ENCODE results near the gene JUND.
A peak's percentile ranks its signal among the peaks of the same experiment; 100 is the strongest.

Gene JUND

DNA sequence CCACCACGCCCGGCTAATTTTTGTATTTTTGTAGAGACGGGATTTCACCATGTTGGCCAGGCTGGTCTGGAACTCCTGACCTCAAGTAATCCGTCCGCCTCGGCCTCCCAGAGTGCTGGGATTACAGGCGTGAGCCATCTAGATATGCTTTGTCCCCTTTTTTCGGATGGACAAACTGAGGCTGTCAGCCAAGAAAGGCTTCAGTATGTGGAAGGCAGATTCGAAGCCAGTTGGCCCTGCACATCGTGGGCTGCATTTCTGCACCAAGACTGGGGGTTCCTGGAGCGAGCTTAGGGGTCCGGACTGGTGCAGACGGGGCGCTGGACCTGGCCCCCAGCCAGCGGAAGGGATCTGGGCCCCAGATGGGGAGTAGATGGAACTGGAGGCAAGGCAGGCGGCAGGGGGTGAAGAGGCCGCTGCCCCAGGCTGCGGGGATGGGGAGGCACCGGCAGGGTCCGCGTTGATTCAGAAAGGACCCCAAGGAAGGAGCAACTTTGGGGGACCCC lies 9.7 kb upstream of the JUND start:
- DNase-seq, result peak; percentile 57

DNA sequence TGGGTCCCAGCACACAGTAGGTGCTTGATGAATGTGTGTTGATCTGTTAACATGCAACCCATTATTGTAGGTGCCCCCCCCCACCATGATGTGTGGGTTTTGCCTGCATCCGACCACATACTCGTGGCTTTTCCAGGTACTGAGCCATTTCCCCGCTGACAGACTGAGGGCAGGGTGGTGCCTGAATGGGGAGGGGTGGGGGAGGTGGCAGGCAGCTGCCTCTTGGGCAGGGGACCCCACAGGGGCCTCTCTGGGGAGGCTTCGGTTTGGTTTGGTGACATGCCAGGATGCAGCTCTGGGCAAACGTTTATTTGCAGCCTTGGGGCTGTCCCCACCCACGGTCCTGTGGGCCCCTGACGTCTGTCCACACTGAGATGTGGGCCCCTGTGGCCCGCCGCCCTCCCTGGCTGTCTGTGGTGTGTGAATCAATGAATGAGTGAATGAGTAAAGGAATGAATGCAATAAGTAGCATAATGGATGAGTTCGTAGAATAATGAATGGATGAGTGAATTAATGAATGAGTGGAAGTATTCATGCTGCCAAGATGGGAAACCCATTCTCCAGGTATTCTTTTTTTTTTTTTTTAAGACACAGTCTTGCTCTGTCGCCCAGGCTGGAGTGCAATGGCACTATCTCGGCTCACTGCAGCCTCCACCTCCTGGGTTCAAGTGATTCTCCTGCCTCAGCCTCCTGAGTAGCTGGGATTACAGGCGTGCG lies 9.0 kb upstream of the JUND start:
- no peak for DNase-seq

DNA sequence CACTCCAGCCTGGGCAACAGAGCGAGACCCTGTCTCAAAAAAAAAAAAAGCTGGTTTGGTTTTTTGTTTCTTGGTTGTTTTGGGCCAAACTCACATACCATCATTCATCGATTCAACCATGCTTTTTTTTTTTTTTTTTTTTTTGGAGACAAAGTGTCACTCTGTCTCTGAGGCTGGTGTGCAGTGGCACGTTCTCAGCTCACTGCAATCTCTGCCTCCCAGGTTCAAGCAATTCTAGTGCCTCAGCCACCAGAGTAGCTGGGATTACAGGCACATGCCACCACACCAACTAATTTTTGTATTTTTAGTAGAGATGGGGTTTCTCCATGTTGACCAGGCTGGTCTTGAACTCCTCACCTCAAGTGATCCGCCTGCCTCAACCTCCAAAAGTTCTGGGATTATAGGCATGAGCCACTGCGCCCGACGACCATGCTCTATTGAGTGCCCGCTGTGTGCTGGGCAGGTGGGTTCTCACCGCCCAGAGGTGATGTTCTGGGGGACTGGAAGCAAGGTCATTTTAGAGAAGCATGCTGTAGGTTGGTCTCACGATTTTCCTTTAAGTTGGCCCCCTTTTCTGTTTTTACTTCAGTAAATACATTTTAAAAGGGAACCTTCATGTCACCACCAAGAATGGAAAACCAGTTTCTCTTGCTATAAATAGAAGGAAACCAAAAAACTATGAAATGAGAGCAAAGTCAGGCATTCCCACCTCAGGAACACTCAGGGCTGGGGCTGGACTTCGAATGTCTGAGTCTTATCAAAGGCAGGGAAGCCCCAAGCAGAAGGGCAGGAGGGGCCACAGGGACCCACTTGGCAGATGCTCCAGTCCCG lies 8.3 kb upstream of the JUND start:
- no peak for DNase-seq

DNA sequence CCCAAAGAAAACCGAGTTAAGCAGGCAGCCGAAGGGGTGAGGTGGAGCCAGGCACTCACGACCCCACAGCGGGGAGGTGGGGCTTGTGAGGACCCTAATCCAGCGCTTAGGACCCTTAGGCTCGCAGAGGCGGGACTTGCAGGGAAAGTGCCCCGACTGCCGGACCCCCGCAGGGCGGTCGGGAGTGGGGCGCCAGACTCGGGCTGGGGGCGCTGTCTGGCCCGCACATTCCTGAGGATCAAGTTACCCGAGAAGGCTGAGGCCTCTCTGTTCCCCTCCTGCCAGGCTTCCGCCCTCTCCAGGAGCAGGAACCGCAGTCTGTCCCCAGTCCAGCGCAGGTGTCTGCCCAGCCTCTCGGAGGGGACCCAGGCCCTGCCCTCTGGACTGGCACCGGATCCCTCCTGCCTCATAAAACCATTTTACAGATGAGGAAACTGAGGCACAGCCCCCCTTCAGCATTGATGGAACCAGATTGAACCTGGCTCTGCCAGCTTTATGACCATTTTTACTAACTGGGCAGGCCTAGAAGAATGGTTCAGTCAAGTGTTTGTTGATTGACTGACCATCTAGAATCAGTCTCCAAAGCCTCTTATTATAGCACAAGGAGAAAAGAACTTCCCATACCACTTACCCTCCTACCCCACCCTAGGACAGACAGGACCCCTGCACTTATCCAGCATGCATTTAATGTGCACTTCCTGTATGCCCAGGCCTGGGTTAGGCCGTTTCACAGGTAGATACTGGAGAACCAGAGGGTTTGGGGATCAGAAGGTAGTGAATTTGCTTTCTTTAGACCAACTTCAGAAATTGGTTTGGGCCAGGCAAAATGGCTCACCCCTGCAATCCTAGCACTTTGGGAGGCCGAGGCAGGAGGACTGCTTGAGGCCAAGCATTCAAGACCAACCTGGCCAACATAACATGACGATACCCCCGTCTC lies 6.7 kb upstream of the JUND start:
- peak; percentile 75 for DNase-seq

DNA sequence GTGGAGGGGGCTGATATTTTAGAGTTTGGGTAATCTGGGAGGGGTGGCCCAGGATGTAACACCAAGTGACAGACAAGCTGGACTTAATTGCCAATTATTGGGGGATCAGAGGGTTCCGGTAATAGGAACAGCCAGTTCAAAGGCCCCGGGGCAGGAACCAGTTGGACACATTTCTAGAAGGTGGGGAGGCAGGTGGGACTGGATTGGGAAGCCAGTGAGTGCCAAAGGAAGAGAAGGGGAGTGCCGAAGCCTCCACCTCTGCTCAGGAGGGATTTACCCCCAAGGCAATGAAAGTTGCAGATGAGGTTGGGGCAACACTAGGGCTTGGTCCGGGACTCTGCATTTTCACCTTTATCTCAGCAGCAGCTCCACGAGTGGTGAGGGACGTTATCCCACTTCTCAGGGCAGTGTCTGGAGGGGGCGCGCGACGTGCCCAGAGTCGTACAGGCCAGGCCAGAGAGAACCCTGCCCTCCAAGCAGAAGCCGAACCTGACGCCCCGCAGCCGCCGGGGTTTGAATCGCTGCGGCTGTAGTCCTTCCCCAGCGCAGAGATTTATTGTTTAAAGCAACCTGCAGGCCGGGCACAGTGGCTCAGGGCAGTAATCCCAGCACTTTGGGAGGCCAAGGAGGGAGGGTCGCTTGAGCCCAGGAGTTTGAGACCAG lies 5.7 kb upstream of the JUND start:
- DNase-seq, result no peak

DNA sequence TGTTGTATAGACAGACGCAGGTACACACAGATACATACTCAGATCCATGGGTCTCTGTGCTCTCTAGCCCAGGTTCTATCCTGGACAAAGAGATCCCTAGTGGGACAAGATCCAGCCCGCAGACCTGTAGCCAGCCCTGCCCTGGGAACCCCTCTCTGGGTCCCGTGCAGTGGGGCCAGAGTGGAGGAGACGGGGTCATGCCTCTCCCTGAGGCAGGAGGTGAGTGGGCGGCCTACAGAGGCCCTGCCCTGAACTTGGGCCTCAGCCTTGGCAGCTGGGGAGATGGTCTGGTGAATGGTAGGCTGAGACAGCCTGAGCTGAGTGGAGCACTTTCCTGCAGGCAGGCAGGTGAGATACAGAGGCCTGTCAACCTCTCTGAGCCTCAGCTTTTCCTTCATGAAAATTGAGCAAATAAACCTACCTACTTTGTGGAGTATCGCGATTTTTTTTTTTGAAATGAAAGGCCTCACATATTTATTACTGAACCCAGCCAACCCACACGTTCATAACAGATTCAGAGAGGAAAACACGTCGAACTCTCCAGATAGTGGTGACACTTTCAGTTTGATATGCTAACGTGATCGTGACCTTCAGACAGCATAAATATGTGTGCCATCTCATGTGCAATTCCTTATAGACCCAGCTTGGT lies 3.4 kb upstream of the JUND start:
- no peak for DNase-seq

DNA sequence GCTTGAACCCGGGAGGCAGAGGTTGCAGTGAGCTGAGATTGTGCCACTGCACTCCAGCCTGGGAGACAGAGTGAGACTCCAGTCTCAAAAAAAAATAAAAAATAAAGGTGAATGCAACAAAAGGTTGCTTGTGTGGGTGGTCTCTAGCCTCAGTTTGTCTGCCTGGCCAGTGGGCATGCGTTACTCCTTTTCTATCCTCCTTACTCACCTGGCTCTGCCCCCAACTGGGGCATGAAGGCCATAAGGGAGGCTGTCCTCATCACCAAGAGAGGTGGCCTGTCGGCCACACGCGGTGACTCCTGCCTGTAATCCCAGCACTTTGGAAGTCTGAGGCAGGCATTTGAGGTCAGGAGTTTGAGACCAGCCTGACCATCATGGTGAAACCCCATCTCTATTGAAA lies 1.9 kb upstream of the JUND start:
- DNase-seq, result no peak

DNA sequence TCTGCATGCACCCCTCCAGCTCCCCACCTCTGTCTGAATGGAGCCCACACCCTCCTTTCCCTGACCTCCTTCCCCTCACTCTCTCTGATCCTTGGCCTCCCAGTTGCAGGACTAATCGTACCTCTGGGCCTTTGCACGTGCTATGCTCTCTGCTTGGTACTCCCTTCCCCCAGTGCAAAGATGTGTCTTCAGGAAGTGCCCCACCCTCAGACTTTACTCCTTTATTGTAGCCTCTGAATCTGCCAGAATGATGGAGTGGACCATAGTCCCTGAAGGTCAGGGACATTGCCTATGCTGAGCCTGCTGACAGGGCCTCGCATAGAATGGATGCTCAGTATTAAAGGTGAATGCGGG lies 1.3 kb upstream of the JUND start:
- DNase-seq, result no peak

DNA sequence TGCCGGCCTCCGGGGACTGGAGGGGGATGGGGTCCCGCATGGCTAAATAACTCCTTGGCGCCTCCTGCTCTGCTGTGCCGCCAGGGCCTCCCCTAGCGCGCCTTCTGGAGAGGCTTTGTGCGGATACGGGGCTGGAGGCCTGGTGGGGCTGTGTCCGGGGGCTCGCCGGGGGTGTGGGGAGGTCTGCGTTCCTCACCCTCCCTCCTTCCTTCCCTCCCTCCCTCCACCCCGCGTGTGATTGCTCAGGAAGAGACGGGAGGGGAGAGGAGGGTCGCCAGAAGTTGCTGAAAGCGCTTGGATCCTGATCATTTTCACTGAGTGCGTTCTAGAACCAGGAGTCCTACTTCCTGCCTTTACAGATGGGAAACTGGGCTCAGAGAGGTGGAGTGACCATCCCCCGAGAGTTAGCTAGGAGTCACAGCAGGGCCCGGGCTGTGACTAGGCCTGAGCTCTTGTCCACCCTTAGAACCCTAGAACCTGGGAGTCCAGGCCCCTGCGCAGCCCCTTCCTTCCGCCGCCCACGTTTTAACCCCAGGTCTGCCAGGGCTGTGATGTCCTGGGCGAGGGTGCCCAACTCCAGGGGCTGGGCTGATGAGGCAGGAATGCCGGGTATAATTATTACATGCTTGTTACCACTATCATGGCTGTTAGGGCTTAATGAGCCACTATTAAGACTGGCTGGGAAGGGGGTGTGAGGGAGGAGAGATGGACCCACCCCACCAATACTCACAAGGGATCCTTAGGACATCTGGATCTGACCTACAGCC lies 782 bp upstream of the JUND start:
- peak; percentile 78 for DNase-seq

DNA sequence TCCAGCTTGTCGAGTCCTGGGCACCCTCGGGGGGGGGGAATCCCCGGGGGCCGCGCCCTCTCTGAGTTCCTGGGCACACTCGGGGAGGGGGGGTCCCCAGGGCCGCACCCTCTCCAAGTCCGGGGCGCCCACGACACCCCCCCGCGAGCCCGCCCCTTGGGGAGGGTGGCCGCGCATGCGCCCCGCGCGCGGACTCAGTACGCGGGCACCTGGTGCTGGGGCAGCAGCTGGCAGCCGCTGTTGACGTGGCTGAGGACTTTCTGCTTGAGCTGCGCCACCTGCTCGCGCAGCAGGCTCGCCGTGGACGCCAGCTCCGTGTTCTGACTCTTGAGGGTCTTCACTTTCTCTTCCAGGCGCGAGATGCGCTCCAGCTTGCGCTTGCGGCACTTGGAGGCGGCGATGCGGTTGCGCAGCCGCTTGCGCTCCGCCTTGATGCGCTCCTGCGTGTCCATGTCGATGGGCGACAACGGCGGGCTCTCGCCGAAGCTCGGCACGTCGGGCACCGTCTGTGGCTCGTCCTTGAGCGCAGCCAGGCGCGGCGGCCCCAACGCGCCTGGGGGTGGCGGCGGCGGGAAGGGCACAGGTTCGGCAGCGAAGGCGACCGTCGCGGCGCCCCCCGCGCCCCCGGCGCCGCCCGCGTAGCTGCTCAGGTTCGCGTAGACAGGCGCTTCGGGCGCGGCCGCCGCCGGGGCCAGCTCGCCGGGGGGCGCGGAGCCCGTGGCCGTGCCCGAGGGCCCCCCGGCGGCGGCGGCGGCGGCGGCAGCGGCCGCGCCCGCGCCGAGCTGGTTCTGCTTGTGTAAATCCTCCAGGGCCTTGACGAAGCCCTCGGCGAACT lies 958 bp downstream of the JUND start:
- DNase-seq, result peak; percentile 86

DNA sequence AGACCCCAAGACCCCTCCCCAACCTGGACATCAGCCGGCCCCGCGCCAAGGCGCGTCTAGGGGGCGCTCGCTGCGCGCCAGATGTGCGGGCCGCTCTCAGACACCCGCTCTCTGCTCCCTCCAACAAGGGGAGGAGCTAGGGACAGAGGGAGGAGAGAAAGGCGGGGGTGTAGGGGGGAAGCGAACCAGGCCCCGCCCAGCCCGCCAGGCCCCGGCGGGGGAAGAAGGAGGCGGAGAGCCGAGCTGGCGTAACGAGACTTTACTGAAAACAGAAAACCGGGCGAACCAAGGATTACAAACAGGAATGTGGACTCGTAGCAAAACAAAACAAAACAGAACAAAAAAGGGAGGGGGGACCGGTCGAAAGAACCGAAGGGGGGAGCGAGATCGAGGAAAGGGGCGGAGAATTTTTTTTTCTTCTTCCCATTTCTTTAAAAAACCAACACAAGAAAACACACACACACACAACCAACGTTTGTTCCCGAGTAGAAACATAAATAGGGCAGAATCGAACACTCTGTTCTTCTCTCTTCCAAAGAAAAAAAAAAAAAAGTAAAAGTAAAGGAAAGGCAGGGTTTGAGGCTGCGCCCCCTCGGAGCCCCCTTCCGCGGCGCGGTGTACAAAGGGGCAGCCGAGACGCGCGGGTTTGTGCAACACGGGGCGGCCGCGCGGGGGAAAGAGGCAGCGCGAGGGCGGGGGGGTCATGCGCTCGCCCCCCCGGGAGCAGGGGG lies 1.7 kb downstream of the JUND start:
- peak; percentile 94 for DNase-seq

DNA sequence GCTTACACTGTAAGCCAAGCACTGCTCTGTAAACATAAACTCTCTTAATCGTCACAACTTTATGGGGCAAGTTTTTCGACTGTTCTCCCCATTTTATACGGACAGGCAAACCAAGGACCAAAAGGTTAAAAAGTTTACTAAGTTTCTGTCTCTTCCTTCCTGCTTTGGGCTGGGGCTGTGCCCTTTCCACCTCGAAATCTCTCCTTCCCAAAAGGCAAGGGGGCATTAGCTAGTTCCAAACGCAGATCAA lies 2.2 kb downstream of the JUND start:
- no peak for DNase-seq

DNA sequence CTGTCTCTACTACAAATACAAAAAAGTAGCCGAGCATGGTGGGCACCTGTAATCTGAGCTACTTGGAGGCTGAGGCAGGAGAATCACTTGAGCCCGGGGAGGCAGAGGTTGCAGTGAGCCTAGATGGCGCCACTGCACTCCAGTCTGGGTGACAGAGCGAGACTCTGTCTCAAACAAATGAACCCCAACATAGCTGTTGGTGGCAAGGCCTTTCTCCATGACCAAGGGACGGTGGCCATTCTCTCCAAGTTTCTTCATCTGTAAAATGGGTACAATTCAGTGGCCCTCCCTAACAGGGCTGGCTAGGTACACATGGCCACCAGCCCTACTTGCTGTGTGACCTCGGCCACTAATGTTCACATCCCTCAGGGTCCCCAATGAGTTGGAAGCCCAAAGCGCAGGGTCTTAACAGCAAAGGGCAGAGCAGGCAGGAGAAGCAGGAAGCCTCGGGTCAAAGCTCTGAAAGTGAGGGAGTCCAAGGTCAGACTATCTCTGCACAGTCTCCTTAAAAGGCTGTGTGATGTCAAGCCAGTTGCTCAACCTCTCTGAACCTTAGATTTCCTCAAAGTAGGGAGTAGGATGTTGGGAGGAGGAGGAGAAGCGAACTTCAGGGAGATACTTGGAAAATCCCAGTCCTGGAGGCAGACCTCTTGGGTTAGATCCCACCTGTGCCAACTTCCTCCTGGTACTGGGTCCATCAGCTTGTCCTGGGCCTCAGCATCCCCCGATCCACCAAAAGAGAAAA lies 2.7 kb downstream of the JUND start:
- no peak for DNase-seq

DNA sequence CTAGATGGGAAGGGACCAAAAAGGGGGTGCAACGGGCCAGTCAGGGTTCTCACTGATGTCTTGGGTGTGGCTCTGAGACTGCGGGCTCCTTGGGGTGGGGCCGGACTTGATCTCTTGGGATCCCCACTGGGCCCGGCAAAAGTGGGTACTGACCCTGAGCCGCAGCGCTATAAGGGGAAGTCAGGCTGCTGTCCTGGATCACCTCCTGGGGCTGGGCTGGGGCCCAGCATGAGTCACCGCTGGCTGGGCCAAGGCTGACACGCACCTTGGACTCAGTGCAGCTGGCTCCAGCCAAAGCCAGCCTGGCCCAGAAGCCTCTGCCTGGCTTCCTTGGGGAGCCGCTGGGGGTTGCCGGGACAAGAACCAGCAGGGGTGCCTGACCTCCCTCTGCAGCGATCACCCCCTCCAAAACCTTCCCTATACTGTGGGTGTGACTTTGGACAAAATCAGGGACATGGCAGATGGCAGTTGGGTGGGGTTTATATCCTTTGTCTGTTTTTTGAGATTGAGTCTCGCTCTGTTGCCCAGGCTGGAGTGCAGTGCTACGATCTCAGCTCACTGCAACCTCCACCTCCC lies 6.6 kb downstream of the JUND start:
- DNase-seq, result no peak

DNA sequence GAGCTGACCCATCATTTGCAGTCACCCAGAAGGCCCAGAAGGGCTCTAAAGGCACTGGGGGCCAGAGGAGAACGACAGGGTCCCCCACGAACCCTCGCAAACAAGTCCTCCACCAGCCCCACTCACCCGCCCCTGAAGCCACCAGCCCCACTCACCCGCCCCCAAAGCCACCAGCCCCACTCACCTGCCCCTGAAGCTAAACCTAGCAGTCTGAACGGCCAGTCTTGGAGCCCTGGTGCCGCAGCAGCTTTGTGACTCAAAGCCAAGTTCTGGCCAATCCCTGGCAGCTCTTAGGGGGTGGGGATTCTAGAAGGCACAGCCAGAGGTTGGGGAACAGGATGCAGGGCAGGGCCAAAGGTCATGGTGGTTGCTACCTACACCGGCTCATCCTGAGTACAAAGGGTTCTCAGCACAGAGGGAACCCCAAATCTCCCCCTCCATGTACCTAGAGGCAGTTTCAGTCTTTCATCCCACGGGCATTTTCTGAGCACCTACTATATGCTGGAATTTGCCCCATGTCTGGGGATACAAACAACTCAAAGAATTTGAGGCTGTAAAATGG lies 7.1 kb downstream of the JUND start, which contains the start of gene IQCN:
TSS of gene IQCN (minus strand) at position 234 of the 562 bp plus-strand sequence. CDS start 4,974 bp downstream, outside the sequence.
- DNase-seq, result no peak

DNA sequence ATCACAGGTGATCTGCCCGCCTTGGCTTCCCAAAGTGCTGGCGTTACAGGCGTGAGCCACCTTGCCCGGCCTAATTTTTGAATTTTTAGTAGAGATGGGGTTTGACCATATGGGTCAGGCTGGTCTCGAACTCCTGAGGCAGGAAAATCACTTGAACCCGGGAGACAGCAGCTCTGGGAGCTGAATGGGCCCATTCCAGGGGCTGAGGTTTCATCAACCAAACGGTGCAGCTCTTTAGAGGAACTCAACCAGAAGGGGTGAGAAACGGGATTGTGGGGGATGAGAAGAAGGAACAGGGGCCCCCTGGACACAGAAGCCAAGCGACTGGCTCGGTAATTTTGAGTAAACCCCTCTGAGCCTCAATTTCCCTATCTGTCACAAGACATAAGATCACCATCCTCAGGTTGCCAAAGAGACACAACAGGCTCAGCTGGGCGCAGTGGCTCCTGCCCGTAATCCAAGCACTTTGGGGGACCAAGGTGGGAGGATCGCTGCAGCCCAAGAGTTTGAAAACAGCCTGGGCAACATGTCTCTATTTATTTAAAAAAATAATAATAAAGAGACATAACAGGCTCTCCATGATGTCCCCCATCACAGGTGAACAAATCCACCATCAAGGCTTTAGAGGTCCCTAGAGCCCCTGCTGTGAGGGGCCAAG lies 7.7 kb downstream of the JUND start:
- DNase-seq, result no peak

DNA sequence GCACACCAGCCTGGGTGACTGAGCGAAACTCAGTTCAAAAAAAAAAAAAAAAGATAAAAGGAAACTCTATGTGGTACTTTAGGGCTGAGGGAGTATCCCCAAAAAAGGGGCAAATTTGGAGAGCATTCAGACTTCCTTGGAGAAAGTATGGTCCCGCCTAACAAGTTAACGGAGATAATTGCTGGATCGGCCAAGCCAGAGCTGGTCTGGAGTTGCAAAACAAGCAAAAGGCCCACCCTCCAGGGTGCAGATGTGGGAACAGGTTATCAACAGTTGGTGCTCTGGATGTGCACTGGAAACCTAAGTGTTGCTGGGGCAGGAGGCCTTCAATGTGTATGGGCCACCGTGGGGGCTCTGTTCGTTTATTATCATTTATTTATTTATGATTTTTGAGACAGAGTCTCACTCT lies 10.0 kb downstream of the JUND start:
- no peak for DNase-seq
